Measurements from ENCODE around the gene USP53.

The USP53 gene

GRCh38 chr4:119184128-119184527 is 28.4 kb upstream of the USP53 start:
- Histone ChIP-seq H3K27ac (no peak overlapping the region), H3K4me3 (ENCODE audit: low read depth in 1 of 2, low read length in 1 of 2) (no peak overlapping the region), H3K27me3 (no peaks in the 10 kb centered on the region), H3K4me1 (ENCODE audit: control insufficient read depth in 1 of 2, insufficient read depth in 1 of 2, low read depth in 1 of 2, low read length in 1 of 2) (no peaks in the 10 kb centered on the region), H3K9me3 (no peaks in the 10 kb centered on the region), H3K36me3 (no peaks in the 10 kb centered on the region)
- no peak for TF ChIP-seq CTCF (IDR thresholded peaks at IDR 0.05)

GRCh38 chr4:119189638-119190037 is 22.9 kb upstream of the USP53 start:
- TF ChIP-seq CTCF (IDR thresholded peaks at IDR 0.05): no peak
- H3K4me3 ChIP-seq (ENCODE audit: low read depth in 1 of 2, low read length in 1 of 2): no peak overlapping the region
- H3K27ac ChIP-seq: no peak overlapping the region
- H3K27me3 ChIP-seq: no peaks in the 10 kb centered on the region
- no peaks in the 10 kb centered on the region for H3K9me3 ChIP-seq
- H3K36me3 ChIP-seq: no peaks in the 10 kb centered on the region
- H3K4me1 ChIP-seq (ENCODE audit: control insufficient read depth in 1 of 2, insufficient read depth in 1 of 2, low read depth in 1 of 2, low read length in 1 of 2): no peaks in the 10 kb centered on the region

- H3K27ac ChIP-seq: no peak overlapping the region
- no peaks in the 10 kb centered on the region for H3K36me3 ChIP-seq
- no peaks in the 10 kb centered on the region for H3K9me3 ChIP-seq
- H3K27me3 ChIP-seq: no peaks in the 10 kb centered on the region
- TF ChIP-seq CTCF (IDR thresholded peaks at IDR 0.05): no peak
- no peaks in the 10 kb centered on the region for H3K4me1 ChIP-seq (ENCODE audit: control insufficient read depth in 1 of 2, insufficient read depth in 1 of 2, low read depth in 1 of 2, low read length in 1 of 2)
- no peak overlapping the region for H3K4me3 ChIP-seq (ENCODE audit: low read depth in 1 of 2, low read length in 1 of 2)
These were observed 22.2 kb upstream of the USP53 start for GRCh38 chr4:119190354-119190753.

GRCh38 chr4:119191505-119191904 is 21.0 kb upstream of the USP53 start:
- Histone ChIP-seq H3K27ac (no peak overlapping the region), H3K4me3 (ENCODE audit: low read depth in 1 of 2, low read length in 1 of 2) (no peak overlapping the region)

GRCh38 chr4:119197772-119198212 is 14.7 kb upstream of the USP53 start:
- Histone ChIP-seq H3K27ac (no peak overlapping the region), H3K4me1 (ENCODE audit: control insufficient read depth in 1 of 2, insufficient read depth in 1 of 2, low read depth in 1 of 2, low read length in 1 of 2) (no peaks in the 10 kb centered on the region), H3K4me3 (ENCODE audit: low read depth in 1 of 2, low read length in 1 of 2) (no peak overlapping the region), H3K36me3 (no peaks in the 10 kb centered on the region), H3K9me3 (no peaks in the 10 kb centered on the region), H3K27me3 (no peaks in the 10 kb centered on the region)
- no peak for TF ChIP-seq CTCF (IDR thresholded peaks at IDR 0.05)

More at GRCh38 chr4:119191505-119191904, 21.0 kb upstream of the USP53 start:
- Histone ChIP-seq H3K27me3 (no peaks in the 10 kb centered on the region), H3K36me3 (no peaks in the 10 kb centered on the region), H3K9me3 (no peaks in the 10 kb centered on the region), H3K4me1 (ENCODE audit: control insufficient read depth in 1 of 2, insufficient read depth in 1 of 2, low read depth in 1 of 2, low read length in 1 of 2) (no peaks in the 10 kb centered on the region)
- TF ChIP-seq CTCF (IDR thresholded peaks at IDR 0.05): no peak

- H3K36me3 ChIP-seq: no peaks in the 10 kb centered on the region
- H3K9me3 ChIP-seq: no peaks in the 10 kb centered on the region
- H3K27ac ChIP-seq: no peak overlapping the region
- TF ChIP-seq CTCF (IDR thresholded peaks at IDR 0.05): no peak
- H3K27me3 ChIP-seq: peaks cover 10% of the 10 kb centered on the region
- H3K4me3 ChIP-seq (ENCODE audit: low read depth in 1 of 2, low read length in 1 of 2): no peak overlapping the region
- no peaks in the 10 kb centered on the region for H3K4me1 ChIP-seq (ENCODE audit: control insufficient read depth in 1 of 2, insufficient read depth in 1 of 2, low read depth in 1 of 2, low read length in 1 of 2)
These were observed 7.6 kb upstream of the USP53 start for GRCh38 chr4:119204916-119205315.

Measured in neutrophil (primary cell).